Measurements from ENCODE around the gene RAB41. TPM values are rescaled to one million over a fixed set of nuclear protein-coding genes. Genes with fewer than 3 reads are reported as not detected.
A peak's percentile ranks its signal among the peaks of the same experiment; 100 is the strongest.

The RAB41 gene
- total and polyA plus RNA-seq, 12 donors, result not detected

DNA sequence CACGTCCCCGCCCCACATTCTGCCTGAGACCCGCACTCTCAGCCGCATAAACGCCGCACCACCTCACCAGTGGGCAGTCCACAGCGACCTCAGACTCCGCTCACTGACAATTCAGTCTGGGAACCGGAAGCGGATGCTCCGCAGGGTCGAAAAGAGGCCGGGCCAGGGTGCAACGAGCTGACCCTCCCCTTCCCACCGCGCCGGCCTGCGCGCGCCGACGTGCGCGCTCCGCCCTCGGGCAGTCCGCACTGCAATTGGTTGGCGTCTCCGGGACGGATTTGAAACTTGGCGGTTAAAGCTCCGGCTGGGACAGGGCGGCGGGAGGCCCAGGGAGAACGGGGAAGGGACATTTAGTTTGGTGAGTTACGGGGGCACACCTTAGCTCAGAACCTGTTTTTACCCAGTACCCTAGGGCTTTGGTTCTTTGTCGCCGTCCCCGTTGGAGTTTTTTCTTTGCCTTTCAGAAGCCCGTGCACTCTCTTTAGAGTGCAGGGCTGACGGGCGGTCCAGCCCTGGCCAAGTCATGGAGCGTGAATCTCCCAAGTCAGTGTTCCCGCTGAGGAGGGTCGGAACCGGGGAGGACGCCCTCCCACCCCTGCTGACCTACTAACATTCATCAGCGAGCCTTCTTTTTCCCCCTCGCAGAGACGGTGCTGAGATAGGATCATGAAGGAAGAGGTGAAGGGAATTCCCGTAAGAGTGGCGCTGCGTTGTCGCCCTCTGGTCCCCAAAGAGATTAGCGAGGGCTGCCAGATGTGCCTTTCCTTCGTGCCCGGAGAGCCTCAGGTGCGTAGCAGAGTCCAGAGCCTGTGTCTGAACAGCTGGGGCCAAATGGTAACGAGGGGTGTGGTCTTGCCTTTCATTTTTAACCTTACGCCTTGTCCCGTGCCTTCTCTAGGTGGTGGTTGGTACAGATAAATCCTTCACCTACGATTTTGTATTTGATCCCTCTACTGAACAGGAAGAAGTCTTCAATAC is 8.1 kb downstream of the RAB41 start, which contains the start of the genes KIF4A and PDZD11:
TSS of gene KIF4A (plus strand) at position 312 of the 978 bp plus-strand sequence. CDS start at position 667, 355 bp downstream.
TSS of gene PDZD11 (minus strand) at position 135 of the 978 bp plus-strand sequence. CDS start 586 bp downstream, outside the sequence.
- peak; percentile 99 to 100 (median 100) for ATAC-seq
- H3K4me1 ChIP-seq, result peaks cover 0 to 10% (median 7%) of the 10 kb centered on the region in 9 donors
- TF ChIP-seq, protein P1, sequence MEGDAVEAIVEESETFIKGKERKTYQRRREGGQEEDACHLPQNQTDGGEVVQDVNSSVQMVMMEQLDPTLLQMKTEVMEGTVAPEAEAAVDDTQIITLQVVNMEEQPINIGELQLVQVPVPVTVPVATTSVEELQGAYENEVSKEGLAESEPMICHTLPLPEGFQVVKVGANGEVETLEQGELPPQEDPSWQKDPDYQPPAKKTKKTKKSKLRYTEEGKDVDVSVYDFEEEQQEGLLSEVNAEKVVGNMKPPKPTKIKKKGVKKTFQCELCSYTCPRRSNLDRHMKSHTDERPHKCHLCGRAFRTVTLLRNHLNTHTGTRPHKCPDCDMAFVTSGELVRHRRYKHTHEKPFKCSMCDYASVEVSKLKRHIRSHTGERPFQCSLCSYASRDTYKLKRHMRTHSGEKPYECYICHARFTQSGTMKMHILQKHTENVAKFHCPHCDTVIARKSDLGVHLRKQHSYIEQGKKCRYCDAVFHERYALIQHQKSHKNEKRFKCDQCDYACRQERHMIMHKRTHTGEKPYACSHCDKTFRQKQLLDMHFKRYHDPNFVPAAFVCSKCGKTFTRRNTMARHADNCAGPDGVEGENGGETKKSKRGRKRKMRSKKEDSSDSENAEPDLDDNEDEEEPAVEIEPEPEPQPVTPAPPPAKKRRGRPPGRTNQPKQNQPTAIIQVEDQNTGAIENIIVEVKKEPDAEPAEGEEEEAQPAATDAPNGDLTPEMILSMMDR (IDR thresholded peaks at IDR 0.05), result no peak
- H3K27ac ChIP-seq, result peak within 1 kb of the TSS in 8 of 10 donors; percentile 63 to 85 (median 70)
- H3K36me3 ChIP-seq, result peaks cover 0 to 30% (median 0%) of the 10 kb centered on the region in 9 donors
- H3K4me3 ChIP-seq, result peak within 1 kb of the TSS; percentile 28 to 68 (median 59)
- no peaks in the 10 kb centered on the region for H3K9me3 ChIP-seq
- peaks cover 0 to 30% (median 0%) of the 10 kb centered on the region in 7 donors for H3K27me3 ChIP-seq
- 0 to 1% methylated on average over 47 to 62 of the region's 62 CpGs for WGBS, 2 donors
- intact Hi-C loops (cut with DNase I), result no loop called here
- peak; percentile 79 to 82 for DNase-seq

GRCh38 chrX:70292788-70293187 is 10.8 kb downstream of the RAB41 start:
- no peaks in the 10 kb centered on the region for H3K9me3 ChIP-seq
- intact Hi-C loops (cut with DNase I), result no loop called here
- no peak for ATAC-seq
- peaks cover 0 to 21% (median 0%) of the 10 kb centered on the region in 7 donors for H3K27me3 ChIP-seq
- peaks cover 0 to 10% (median 7%) of the 10 kb centered on the region in 9 donors for H3K4me1 ChIP-seq
- no peak for DNase-seq
- no peak overlapping the region for H3K4me3 ChIP-seq
- 0% methylated on average over 1 of the region's 1 CpG for WGBS, 2 donors
- H3K27ac ChIP-seq, result no peak overlapping the region
- TF ChIP-seq, protein P1 (IDR thresholded peaks at IDR 0.05), result no peak
- H3K36me3 ChIP-seq, result peaks cover 0 to 6% (median 0%) of the 10 kb centered on the region in 9 donors

- no peak overlapping the region for H3K27ac ChIP-seq
- DNase-seq (no peak), ATAC-seq (no peak)
- 93 to 95% methylated on average over 5 of the region's 5 CpGs for WGBS, 2 donors
- no peaks in the 10 kb centered on the region for H3K9me3 ChIP-seq
- TF ChIP-seq, protein P1 (IDR thresholded peaks at IDR 0.05), result no peak
- H3K36me3 ChIP-seq, result no peaks in the 10 kb centered on the region
- no peak overlapping the region for H3K4me3 ChIP-seq
- intact Hi-C loops (cut with DNase I), result no loop called here
- H3K4me1 ChIP-seq, result peaks cover 0 to 10% (median 7%) of the 10 kb centered on the region in 9 donors
- peaks cover 0 to 26% (median 0%) of the 10 kb centered on the region in 7 donors for H3K27me3 ChIP-seq
Observed at GRCh38 chrX:70293621-70294020, 11.6 kb downstream of the RAB41 start.

GRCh38 chrX:70301716-70302115 is 19.7 kb downstream of the RAB41 start:
- no peak for ATAC-seq
- 27 to 32% methylated on average over 3 of the region's 3 CpGs for WGBS, 2 donors
- peak overlapping the region in 1 of 10 donors; percentile 7 for H3K27ac ChIP-seq
- no peak overlapping the region for H3K4me3 ChIP-seq
- H3K4me1 ChIP-seq, result no peaks in the 10 kb centered on the region
- no peak for DNase-seq
- intact Hi-C loops (cut with DNase I), result no loop called here
- no peaks in the 10 kb centered on the region for H3K9me3 ChIP-seq
- H3K36me3 ChIP-seq, result no peaks in the 10 kb centered on the region
- H3K27me3 ChIP-seq, result peaks cover 0 to 16% (median 0%) of the 10 kb centered on the region in 7 donors
- TF ChIP-seq, protein P1 (IDR thresholded peaks at IDR 0.05), result no peak

Measured in heart right ventricle (tissue), 16 donors.